ENCODE results near the gene GOPC.

- TF ChIP-seq STAT1 (IDR thresholded peaks at IDR 0.05; ENCODE audit: unreplicated experiment) (no peak), POLR2AphosphoS5 (IDR thresholded peaks at IDR 0.05; ENCODE audit: low read depth) (no peak), CTCF (conservative IDR thresholded peaks at IDR 0.05; ENCODE audit: low read depth in 2 of 2) (peak in 1 of 2 experiments; percentile 37; a peak in 2 of 4 replicates), EZH2phosphoT487 (IDR thresholded peaks at IDR 0.05; ENCODE audit: unreplicated experiment) (no peak), REST (IDR thresholded peaks at IDR 0.05; ENCODE audit: unreplicated experiment) (no peak), ETS1 (IDR thresholded peaks at IDR 0.05) (no peak), ZNF331 (CRISPR knock-in tag; IDR thresholded peaks at IDR 0.05; ENCODE audit: low read depth) (no peak)
These were observed 47.0 kb downstream of the GOPC start for GRCh38 chr6:117555262-117555849.
